GM12892 (cell line): ENCODE measurements around the gene RIC1.

Experiments used
- POLR2A ChIP-seq: IDR thresholded peaks from 2 replicates; pipeline ENCODE4 v1.6.1; 2011; ENCODE audit warnings: low read depth, low read length, control low read depth
- POLR2AphosphoS5 ChIP-seq: IDR thresholded peaks from 2 replicates; pipeline ENCODE4 v1.6.1; 2011; ENCODE audit warnings: low read depth, low read length, control low read depth
- TAF1 ChIP-seq: IDR thresholded peaks from 2 replicates; pipeline ENCODE4 v1.6.1; 2011; ENCODE audit warnings: low read depth, mild to moderate bottlenecking, control low read depth, low read length, borderline replicate concordance

DNA sequence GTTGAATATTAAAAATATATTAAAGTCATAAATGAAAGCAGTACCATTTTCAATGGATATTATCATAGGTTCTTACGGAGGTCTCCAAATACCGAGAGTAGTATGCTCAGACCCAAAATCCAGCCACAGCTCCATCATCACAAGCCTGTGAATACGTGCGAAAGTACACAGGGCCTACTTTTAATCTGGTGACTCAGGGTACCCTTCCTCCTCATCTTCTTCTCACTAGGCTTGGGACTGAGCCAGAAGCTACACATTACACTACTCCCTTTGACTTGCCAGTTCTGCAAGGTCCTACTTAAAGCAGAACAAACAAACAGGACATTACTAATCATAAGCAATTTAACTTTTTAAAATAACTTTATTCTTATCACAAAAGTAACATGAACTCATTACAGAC lies 7.6 kb upstream of the RIC1 start:
- TF ChIP-seq POLR2A (no peak), POLR2AphosphoS5 (no peak), TAF1 (no peak)
